SK-N-SH treated with all-trans-retinoic acid at 6 μM for 48 hours (cell line): Measurements from ENCODE around the gene OR9I1.

Experiments used
- GLIS3 ChIP-seq: fragments of 250-450 bp; sonication (Bioruptor Pico); IDR thresholded peaks from 2 replicates; pipeline ENCODE4 v1.5.0; 2020; ENCODE audit warnings: mild to moderate bottlenecking, moderate library complexity
- ISL1 ChIP-seq: fragments of 250-450 bp; sonication (Bioruptor Pico); IDR thresholded peaks from 2 replicates; pipeline ENCODE4 v2.1.2; 2022; ENCODE audit warnings: mild to moderate bottlenecking, moderate library complexity
- PATZ1 ChIP-seq: fragments of 250-450 bp; sonication (Bioruptor Pico); IDR thresholded peaks from 2 replicates; pipeline ENCODE4 v1.8.0; 2020; ENCODE audit warnings: mild to moderate bottlenecking, moderate library complexity, borderline replicate concordance
- ZNF8 ChIP-seq: fragments of 450-650 bp; formaldehyde crosslinking; IDR thresholded peaks from 2 replicates; pipeline ENCODE4 v1.5.0; 2020; ENCODE audit warnings: mild to moderate bottlenecking, moderate library complexity
- TF ChIP-seq, protein P1 (sequence below): fragments of 250-450 bp; sonication (Bioruptor Pico); IDR thresholded peaks from 2 replicates; pipeline ENCODE4 v1.8.0; 2021; ENCODE audit warnings: low read depth, mild to moderate bottlenecking, moderate library complexity, borderline replicate concordance

- TF ChIP-seq ZNF8 (CRISPR knock-in tag) = no peak
- TF ChIP-seq GLIS3 = no peak
- TF ChIP-seq, protein P1, sequence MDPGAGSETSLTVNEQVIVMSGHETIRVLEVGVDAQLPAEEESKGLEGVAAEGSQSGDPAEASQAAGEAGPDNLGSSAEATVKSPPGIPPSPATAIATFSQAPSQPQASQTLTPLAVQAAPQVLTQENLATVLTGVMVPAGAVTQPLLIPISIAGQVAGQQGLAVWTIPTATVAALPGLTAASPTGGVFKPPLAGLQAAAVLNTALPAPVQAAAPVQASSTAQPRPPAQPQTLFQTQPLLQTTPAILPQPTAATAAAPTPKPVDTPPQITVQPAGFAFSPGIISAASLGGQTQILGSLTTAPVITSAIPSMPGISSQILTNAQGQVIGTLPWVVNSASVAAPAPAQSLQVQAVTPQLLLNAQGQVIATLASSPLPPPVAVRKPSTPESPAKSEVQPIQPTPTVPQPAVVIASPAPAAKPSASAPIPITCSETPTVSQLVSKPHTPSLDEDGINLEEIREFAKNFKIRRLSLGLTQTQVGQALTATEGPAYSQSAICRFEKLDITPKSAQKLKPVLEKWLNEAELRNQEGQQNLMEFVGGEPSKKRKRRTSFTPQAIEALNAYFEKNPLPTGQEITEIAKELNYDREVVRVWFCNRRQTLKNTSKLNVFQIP (CRISPR knock-in tag) = no peak
- TF ChIP-seq PATZ1 = no peak
- TF ChIP-seq ISL1 (CRISPR knock-in tag) = no peak
These were observed 8.2 kb upstream of the OR9I1 start for GRCh38 chr11:58133309-58134076.
